IPS DF 6.9 (cell line): ENCODE measurements around the gene SOS2.
"Not testable (repeated sequence)": the region's sequence is repeated elsewhere in the genome, so short reads cannot be mapped to it uniquely, and the experiment has no call there.

ENCODE experiments used
- DNase-seq: peaks from one replicate; pipeline ENCODE4 v3.0.0-alpha.2; 2013; ENCODE audit warnings: low read depth, low spot score
- H3K27ac ChIP-seq: one replicate; pipeline ENCODE4 v1.5.1; 2013; ENCODE audit warnings: low read length, control low read depth
- H3K27me3 ChIP-seq: 2 replicates; pipeline ENCODE4 v1.6.1; 2013; ENCODE audit warnings: mild to moderate bottlenecking, low read length; ENCODE audit not compliant: control insufficient read depth, insufficient read depth
- H3K36me3 ChIP-seq: 2 replicates; pipeline ENCODE4 v1.6.1; 2013; ENCODE audit warnings: low read length; ENCODE audit not compliant: control insufficient read depth, insufficient read depth
- H3K4me1 ChIP-seq: 2 replicates; pipeline ENCODE4 v1.6.1; 2013; ENCODE audit warnings: low read length; ENCODE audit not compliant: control insufficient read depth, insufficient read depth
- H3K4me3 ChIP-seq: 2 replicates; pipeline ENCODE4 v1.5.1; 2013; ENCODE audit warnings: mild to moderate bottlenecking, low read length
- H3K9me3 ChIP-seq: 2 replicates; pipeline ENCODE4 v1.6.1; 2013; ENCODE audit warnings: low read length, inconsistent platforms; ENCODE audit not compliant: control insufficient read depth, insufficient read depth
- WGBS: extraction: QIAGEN DNeasy Blood & Tissue Kit; methylation state at CpG from one replicate; pipeline ENCODE4 v1.1.7; 2013; ENCODE audit warnings: mixed read lengths, missing lambda C conversion rate; ENCODE audit not compliant: insufficient read length, insufficient coverage; 5-methylcytosine and 5-hydroxymethylcytosine counted together

The SOS2 gene

GRCh38 chr14:50079103-50079502 lies 152.3 kb downstream of the SOS2 start:
- H3K4me3 ChIP-seq, H3K36me3 ChIP-seq, H3K9me3 ChIP-seq, H3K27ac ChIP-seq, H3K27me3 ChIP-seq, DNase-seq, H3K4me1 ChIP-seq: not testable (repeated sequence)
- WGBS, result no CpG with 5 or more reads among the region's 1 CpG

- not testable (repeated sequence) for H3K27me3 ChIP-seq, H3K4me1 ChIP-seq, H3K9me3 ChIP-seq, H3K4me3 ChIP-seq, H3K27ac ChIP-seq, DNase-seq, H3K36me3 ChIP-seq
- no CpG with 5 or more reads among the region's 32 CpGs for WGBS
These were observed 157.7 kb downstream of the SOS2 start for GRCh38 chr14:50073663-50074062.

GRCh38 chr14:50072395-50072794 lies 159.0 kb downstream of the SOS2 start:
- Histone ChIP-seq H3K36me3 (no peaks in the 10 kb centered on the region), H3K27me3 (no peaks in the 10 kb centered on the region)
- WGBS, result no CpG with 5 or more reads among the region's 1 CpG

GRCh38 chr14:50070840-50071548 lies 160.4 kb downstream of the SOS2 start:
- no peaks in the 10 kb centered on the region for H3K4me1 ChIP-seq
- H3K9me3 ChIP-seq, result no peaks in the 10 kb centered on the region; the same call in 1 of the 2 replicates
- no peaks in the 10 kb centered on the region for H3K27me3 ChIP-seq
- no peaks in the 10 kb centered on the region for H3K36me3 ChIP-seq
- H3K4me3 ChIP-seq, result no peak overlapping the region
- WGBS, result no CpG with 5 or more reads among the region's 13 CpGs
- no peak for DNase-seq
- H3K27ac ChIP-seq, result no peak overlapping the region

More at GRCh38 chr14:50072395-50072794, 159.0 kb downstream of the SOS2 start:
- DNase-seq, result no peak
- no peak overlapping the region for H3K27ac ChIP-seq
- no peak overlapping the region for H3K4me3 ChIP-seq
- no peaks in the 10 kb centered on the region for H3K4me1 ChIP-seq
- H3K9me3 ChIP-seq, result no peaks in the 10 kb centered on the region; the same call in 1 of the 2 replicates

GRCh38 chr14:50070230-50070629 lies 161.1 kb downstream of the SOS2 start:
- no peak for DNase-seq
- Histone ChIP-seq H3K4me1 (no peaks in the 10 kb centered on the region), H3K27me3 (no peaks in the 10 kb centered on the region), H3K4me3 (no peak overlapping the region), H3K27ac (no peak overlapping the region), H3K36me3 (no peaks in the 10 kb centered on the region), H3K9me3 (no peaks in the 10 kb centered on the region; the same call in 1 of the 2 replicates)
- no CpG with 5 or more reads among the region's 3 CpGs for WGBS

GRCh38 chr14:50069325-50069724 lies 162.1 kb downstream of the SOS2 start:
- WGBS, result no CpG with 5 or more reads among the region's 2 CpGs
- no peak for DNase-seq
- no peak overlapping the region for H3K4me3 ChIP-seq
- H3K9me3 ChIP-seq, result no peaks in the 10 kb centered on the region; the same call in 1 of the 2 replicates
- H3K4me1 ChIP-seq, result no peaks in the 10 kb centered on the region
- H3K27me3 ChIP-seq, result no peaks in the 10 kb centered on the region
- no peak overlapping the region for H3K27ac ChIP-seq
- no peaks in the 10 kb centered on the region for H3K36me3 ChIP-seq

- no peak for DNase-seq
- no CpG with 5 or more reads among the region's 7 CpGs for WGBS
- Histone ChIP-seq H3K27ac (no peak overlapping the region), H3K4me3 (no peak overlapping the region), H3K9me3 (no peaks in the 10 kb centered on the region; the same call in 1 of the 2 replicates), H3K4me1 (no peaks in the 10 kb centered on the region), H3K27me3 (no peaks in the 10 kb centered on the region), H3K36me3 (no peaks in the 10 kb centered on the region)
These were observed 162.9 kb downstream of the SOS2 start for GRCh38 chr14:50068496-50068895.

- no peaks in the 10 kb centered on the region; the same call in 1 of the 2 replicates for H3K9me3 ChIP-seq
- DNase-seq, result no peak
- no peak overlapping the region for H3K27ac ChIP-seq
- WGBS, result no CpG with 5 or more reads among the region's 8 CpGs
- H3K4me1 ChIP-seq, result no peaks in the 10 kb centered on the region
- no peaks in the 10 kb centered on the region for H3K36me3 ChIP-seq
- no peaks in the 10 kb centered on the region for H3K27me3 ChIP-seq
- H3K4me3 ChIP-seq, result no peak overlapping the region
These were observed 163.5 kb downstream of the SOS2 start for GRCh38 chr14:50067723-50068495.
